OCI-LY1 (cell line): ENCODE measurements around the gene ATG9B.

Experiments used
- CTCF ChIP-seq: fragments of 200-600 bp; sonication (generic), shearing (Covaris generic); IDR thresholded peaks from 2 replicates; pipeline ENCODE4 v1.5.1; 2017; ENCODE audit warnings: mild to moderate bottlenecking, antibody characterized with exemption, low read length, moderate library complexity, mixed read lengths
- EZH2 ChIP-seq: fragments of 200-600 bp; sonication (generic), shearing (Covaris generic); IDR thresholded peaks from 2 replicates; pipeline ENCODE4 v1.8.0; 2017; ENCODE audit warnings: borderline replicate concordance, mixed run types, mild to moderate bottlenecking, antibody characterized with exemption, low read length, moderate library complexity, mixed read lengths

DNA sequence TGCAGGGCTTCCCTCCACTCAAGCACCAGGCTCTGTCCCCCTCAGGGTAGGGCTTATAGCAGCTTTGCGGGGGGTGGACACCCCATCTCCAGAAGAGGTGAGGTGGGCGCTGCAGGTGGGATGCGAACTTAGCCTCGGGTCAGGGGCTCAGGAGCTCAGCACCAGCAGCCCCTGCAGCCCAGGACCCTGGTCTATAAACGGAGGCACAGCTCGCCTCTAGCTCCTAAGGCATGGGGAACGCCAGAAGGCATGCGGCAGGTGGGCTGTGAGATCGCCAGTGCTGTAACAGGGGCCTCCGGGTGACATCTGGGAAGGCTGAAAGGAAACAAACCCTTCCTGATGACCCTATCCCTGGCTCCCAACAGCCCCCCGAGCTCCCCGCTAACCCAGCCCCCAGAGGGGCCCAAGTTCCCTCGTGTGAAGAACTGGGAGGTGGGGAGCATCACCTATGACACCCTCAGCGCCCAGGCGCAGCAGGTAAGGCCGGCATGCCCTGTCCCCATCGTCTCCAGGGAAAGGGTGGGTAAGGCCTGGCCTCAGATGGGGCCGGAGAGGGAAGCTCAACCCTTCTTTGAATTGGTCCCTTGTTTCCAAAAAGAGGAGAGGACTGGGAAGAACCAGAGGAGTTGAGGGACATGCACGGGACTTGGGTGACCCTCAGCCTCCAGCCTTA lies 29.3 kb downstream of the ATG9B start:
- no peak for TF ChIP-seq CTCF
- TF ChIP-seq EZH2, result no peak
